Thyroid gland (tissue), 4 donors: ENCODE measurements around the gene TUBAL3.

Experiments
- CTCF ChIP-seq, 6 experiments: fragments of 200-600 bp in 3 of 6; fragments of 450-650 bp in 3 of 6; sonication (generic) in 3 of 6; IDR thresholded peaks; one replicate each; pipeline ENCODE4 v1.5.1; 2016 to 2019; ENCODE audit warnings: antibody characterized with exemption in 6 of 6, mild to moderate bottlenecking in 2 of 6, inconsistent platforms in 1 of 6, moderate library complexity in 1 of 6
- POLR2A ChIP-seq, 2 donors: fragments of 450-650 bp; IDR thresholded peaks; one replicate each; pipeline ENCODE4 v1.6.1; 2017; ENCODE audit warnings: antibody characterized with exemption in 2 of 2, mild to moderate bottlenecking in 2 of 2, moderate library complexity in 1 of 2

GRCh38 chr10:5440206-5440605 is 35.6 kb upstream of the TUBAL3 start:
- no peak for TF ChIP-seq POLR2A (IDR thresholded peaks at IDR 0.05)
- no peak for TF ChIP-seq CTCF (IDR thresholded peaks at IDR 0.05)
